ENCODE measurements around the gene NIT2. TPM values are rescaled to one million over a fixed set of nuclear protein-coding genes. Genes with fewer than 3 reads are reported as not detected.

NIT2 gene
- polyA plus RNA-seq, 1 donor from 2014 or later: 17.2 TPM

DNA sequence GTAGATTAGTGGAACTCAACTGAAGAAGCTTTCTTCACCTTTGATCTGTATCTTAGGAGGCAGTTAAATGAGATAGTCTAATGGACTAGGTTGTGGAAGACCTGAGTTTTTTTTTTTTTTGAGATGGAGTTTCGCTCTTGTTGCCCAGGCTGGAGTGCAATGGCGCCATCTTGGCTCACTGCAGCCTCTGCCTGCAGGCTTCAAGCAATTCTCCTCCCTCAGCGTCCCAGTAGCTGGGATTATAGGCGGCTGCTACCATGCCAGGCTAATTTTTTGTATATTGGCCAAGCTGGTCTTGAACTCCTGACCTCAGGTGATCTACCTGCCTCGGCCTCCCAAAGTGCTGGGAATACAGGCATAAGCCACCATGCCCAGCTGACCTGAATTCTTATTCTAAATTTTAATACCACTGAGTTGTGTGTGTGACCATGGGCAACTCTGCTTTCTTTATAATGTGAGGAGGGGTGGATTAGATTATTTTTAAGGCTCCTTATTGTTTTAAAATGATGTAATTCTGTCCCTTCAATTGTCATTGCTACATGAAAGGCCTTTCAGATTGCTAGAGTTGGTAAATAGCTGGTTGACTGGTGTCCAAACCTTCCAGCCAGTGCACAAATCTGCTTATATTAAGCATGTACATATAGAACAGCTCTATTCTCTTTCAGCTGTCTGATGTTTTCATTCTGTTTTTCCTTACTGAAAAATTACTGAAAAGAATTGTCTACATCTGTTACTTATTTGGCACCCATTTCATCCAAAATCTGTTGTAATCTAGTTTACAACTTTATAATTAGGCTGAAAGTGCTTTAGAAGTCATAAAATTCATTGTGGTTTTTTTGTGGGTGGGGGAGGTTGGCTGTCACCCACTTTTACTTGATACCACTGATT is 69.0 kb downstream of the NIT2 start:
- Histone ChIP-seq H3K9me3 (ENCODE audit: low read length) (no peaks in the 10 kb centered on the region), H2AFZ (ENCODE audit: low read depth, low read length) (no peak overlapping the region), H3K4me3 (ENCODE audit: low read length) (peak overlapping the region; percentile 86), H3K4me2 (ENCODE audit: low read length) (peak overlapping the region; percentile 66), H3K36me3 (ENCODE audit: insufficient read depth, low read length) (no peaks in the 10 kb centered on the region), H3K27me3 (ENCODE audit: insufficient read depth, low read depth, low read length) (no peaks in the 10 kb centered on the region), H3K9ac (ENCODE audit: low read length) (no peak overlapping the region), H3K79me2 (replicated peaks; ENCODE audit: insufficient read depth, low read length) (peaks cover 44% of the 10 kb centered on the region), H3K27ac (ENCODE audit: low read length) (no peak overlapping the region), H4K20me1 (ENCODE audit: insufficient read depth) (no peaks in the 10 kb centered on the region), H3K9me2 (ENCODE audit: insufficient read depth, low read length) (no peaks in the 10 kb centered on the region), H3F3A (ENCODE audit: insufficient read depth, low read length, poor library complexity, severe bottlenecking) (peaks cover 4% of the 10 kb centered on the region)
- TF ChIP-seq POLR2AphosphoS5 (IDR thresholded peaks at IDR 0.05): no peak
- no peak for TF ChIP-seq MXI1 (conservative IDR thresholded peaks at IDR 0.05; ENCODE audit: poor library complexity, severe bottlenecking)
- TF ChIP-seq EZH2 (IDR thresholded peaks at IDR 0.05; ENCODE audit: borderline replicate concordance, insufficient read depth, low read length, poor library complexity, severe bottlenecking): no peak
- no peak for TF ChIP-seq TAF1 (IDR thresholded peaks at IDR 0.05; ENCODE audit: low read depth)
- TF ChIP-seq RAD21 (conservative IDR thresholded peaks at IDR 0.05): no peak
- no peak for TF ChIP-seq EP300 (conservative IDR thresholded peaks at IDR 0.05; ENCODE audit: poor library complexity, severe bottlenecking)
- TF ChIP-seq SMC3 (conservative IDR thresholded peaks at IDR 0.05; ENCODE audit: poor library complexity): no peak
- TF ChIP-seq, protein P1, sequence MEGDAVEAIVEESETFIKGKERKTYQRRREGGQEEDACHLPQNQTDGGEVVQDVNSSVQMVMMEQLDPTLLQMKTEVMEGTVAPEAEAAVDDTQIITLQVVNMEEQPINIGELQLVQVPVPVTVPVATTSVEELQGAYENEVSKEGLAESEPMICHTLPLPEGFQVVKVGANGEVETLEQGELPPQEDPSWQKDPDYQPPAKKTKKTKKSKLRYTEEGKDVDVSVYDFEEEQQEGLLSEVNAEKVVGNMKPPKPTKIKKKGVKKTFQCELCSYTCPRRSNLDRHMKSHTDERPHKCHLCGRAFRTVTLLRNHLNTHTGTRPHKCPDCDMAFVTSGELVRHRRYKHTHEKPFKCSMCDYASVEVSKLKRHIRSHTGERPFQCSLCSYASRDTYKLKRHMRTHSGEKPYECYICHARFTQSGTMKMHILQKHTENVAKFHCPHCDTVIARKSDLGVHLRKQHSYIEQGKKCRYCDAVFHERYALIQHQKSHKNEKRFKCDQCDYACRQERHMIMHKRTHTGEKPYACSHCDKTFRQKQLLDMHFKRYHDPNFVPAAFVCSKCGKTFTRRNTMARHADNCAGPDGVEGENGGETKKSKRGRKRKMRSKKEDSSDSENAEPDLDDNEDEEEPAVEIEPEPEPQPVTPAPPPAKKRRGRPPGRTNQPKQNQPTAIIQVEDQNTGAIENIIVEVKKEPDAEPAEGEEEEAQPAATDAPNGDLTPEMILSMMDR (IDR thresholded peaks at IDR 0.05; ENCODE audit: poor library complexity, severe bottlenecking): no peak
- TF ChIP-seq, protein P2, sequence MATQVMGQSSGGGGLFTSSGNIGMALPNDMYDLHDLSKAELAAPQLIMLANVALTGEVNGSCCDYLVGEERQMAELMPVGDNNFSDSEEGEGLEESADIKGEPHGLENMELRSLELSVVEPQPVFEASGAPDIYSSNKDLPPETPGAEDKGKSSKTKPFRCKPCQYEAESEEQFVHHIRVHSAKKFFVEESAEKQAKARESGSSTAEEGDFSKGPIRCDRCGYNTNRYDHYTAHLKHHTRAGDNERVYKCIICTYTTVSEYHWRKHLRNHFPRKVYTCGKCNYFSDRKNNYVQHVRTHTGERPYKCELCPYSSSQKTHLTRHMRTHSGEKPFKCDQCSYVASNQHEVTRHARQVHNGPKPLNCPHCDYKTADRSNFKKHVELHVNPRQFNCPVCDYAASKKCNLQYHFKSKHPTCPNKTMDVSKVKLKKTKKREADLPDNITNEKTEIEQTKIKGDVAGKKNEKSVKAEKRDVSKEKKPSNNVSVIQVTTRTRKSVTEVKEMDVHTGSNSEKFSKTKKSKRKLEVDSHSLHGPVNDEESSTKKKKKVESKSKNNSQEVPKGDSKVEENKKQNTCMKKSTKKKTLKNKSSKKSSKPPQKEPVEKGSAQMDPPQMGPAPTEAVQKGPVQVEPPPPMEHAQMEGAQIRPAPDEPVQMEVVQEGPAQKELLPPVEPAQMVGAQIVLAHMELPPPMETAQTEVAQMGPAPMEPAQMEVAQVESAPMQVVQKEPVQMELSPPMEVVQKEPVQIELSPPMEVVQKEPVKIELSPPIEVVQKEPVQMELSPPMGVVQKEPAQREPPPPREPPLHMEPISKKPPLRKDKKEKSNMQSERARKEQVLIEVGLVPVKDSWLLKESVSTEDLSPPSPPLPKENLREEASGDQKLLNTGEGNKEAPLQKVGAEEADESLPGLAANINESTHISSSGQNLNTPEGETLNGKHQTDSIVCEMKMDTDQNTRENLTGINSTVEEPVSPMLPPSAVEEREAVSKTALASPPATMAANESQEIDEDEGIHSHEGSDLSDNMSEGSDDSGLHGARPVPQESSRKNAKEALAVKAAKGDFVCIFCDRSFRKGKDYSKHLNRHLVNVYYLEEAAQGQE (IDR thresholded peaks at IDR 0.05; ENCODE audit: borderline replicate concordance): no peak

DNA sequence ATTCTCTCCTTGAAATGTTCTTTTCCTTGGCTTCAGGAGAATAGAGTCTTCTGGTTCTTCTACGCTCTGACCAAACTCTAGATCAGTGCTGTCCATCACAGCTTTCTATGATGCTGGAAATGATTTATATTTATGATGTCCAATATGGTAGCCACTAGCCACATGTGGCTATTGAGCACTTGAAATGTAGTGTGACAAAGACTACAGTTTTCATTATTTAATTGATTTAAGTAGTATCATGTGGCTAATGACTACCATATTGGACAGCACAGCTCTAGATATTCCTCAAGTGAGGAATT is 69.6 kb downstream of the NIT2 start:
- peak overlapping the region; percentile 86 for H3K4me3 ChIP-seq (ENCODE audit: low read length)
- TF ChIP-seq EZH2 (IDR thresholded peaks at IDR 0.05; ENCODE audit: borderline replicate concordance, insufficient read depth, low read length, poor library complexity, severe bottlenecking) (no peak), RAD21 (conservative IDR thresholded peaks at IDR 0.05) (no peak), POLR2AphosphoS5 (IDR thresholded peaks at IDR 0.05) (no peak)
- no peaks in the 10 kb centered on the region for H3K27me3 ChIP-seq (ENCODE audit: insufficient read depth, low read depth, low read length)
- peak overlapping the region; percentile 59 for H3K4me2 ChIP-seq (ENCODE audit: low read length)
- H3K9ac ChIP-seq (ENCODE audit: low read length): no peak overlapping the region
- H3K9me3 ChIP-seq (ENCODE audit: low read length): no peaks in the 10 kb centered on the region
- no peaks in the 10 kb centered on the region for H3K36me3 ChIP-seq (ENCODE audit: insufficient read depth, low read length)
- no peak overlapping the region for H2AFZ ChIP-seq (ENCODE audit: low read depth, low read length)
- peaks cover 38% of the 10 kb centered on the region for H3K79me2 ChIP-seq (replicated peaks; ENCODE audit: insufficient read depth, low read length)
- no peak overlapping the region for H3K27ac ChIP-seq (ENCODE audit: low read length)
- H3F3A ChIP-seq (ENCODE audit: insufficient read depth, low read length, poor library complexity, severe bottlenecking): peaks cover 4% of the 10 kb centered on the region
- H3K9me2 ChIP-seq (ENCODE audit: insufficient read depth, low read length): no peaks in the 10 kb centered on the region
- H4K20me1 ChIP-seq (ENCODE audit: insufficient read depth): no peaks in the 10 kb centered on the region
